ENCODE results near the gene VEPH1. TPM values are rescaled to one million over a fixed set of nuclear protein-coding genes. Genes with fewer than 3 reads are reported as not detected.

Gene VEPH1
- total RNA-seq, 1 experiment from 2014 or later: 0.51 TPM

DNA sequence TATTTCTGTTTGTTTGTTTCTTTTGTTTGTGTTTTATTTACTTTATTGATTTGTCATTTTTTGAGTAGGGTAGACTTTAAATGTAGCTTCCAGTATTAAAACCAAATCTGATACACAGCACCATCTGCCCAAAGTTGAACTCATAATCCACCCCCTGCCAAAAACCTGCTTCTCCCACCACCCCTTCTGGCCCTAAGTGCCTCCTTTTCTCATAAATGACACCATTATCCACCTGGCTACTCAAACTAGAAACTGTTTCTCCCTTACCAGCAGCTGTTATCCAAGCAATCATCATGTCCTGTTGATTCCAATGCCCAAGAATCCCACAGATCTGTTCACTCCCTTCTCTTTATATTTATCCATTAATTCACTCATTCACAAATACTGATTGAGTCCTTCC, 88.4 kb downstream of the VEPH1 start:
- DNase-seq (ENCODE audit: low read depth, low spot score) (no peak), ATAC-seq (no peak)
- POLR2A ChIA-PET: interaction anchor here (0.6 kb wide), 1 partner anchor 20 kb away, joined by 3 read pairs; no protein-coding TSS in a partner anchor
- no peaks in the 10 kb centered on the region for H3K9me3 ChIP-seq (ENCODE audit: control insufficient read depth, insufficient read depth, low read depth, low read length)
- H3K36me3 ChIP-seq (ENCODE audit: control insufficient read depth, insufficient read depth, low read length): no peaks in the 10 kb centered on the region
- TF ChIP-seq SIN3A (IDR thresholded peaks at IDR 0.05; ENCODE audit: borderline replicate concordance, insufficient read depth, low read depth, low read length): no peak
- TF ChIP-seq, protein P1, sequence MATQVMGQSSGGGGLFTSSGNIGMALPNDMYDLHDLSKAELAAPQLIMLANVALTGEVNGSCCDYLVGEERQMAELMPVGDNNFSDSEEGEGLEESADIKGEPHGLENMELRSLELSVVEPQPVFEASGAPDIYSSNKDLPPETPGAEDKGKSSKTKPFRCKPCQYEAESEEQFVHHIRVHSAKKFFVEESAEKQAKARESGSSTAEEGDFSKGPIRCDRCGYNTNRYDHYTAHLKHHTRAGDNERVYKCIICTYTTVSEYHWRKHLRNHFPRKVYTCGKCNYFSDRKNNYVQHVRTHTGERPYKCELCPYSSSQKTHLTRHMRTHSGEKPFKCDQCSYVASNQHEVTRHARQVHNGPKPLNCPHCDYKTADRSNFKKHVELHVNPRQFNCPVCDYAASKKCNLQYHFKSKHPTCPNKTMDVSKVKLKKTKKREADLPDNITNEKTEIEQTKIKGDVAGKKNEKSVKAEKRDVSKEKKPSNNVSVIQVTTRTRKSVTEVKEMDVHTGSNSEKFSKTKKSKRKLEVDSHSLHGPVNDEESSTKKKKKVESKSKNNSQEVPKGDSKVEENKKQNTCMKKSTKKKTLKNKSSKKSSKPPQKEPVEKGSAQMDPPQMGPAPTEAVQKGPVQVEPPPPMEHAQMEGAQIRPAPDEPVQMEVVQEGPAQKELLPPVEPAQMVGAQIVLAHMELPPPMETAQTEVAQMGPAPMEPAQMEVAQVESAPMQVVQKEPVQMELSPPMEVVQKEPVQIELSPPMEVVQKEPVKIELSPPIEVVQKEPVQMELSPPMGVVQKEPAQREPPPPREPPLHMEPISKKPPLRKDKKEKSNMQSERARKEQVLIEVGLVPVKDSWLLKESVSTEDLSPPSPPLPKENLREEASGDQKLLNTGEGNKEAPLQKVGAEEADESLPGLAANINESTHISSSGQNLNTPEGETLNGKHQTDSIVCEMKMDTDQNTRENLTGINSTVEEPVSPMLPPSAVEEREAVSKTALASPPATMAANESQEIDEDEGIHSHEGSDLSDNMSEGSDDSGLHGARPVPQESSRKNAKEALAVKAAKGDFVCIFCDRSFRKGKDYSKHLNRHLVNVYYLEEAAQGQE (IDR thresholded peaks at IDR 0.05; ENCODE audit: insufficient read depth in 1 of 2, low read depth in 2 of 2, low read length in 1 of 2): no peak
- TF ChIP-seq POLR2AphosphoS5 (IDR thresholded peaks at IDR 0.05; ENCODE audit: low read depth, low read length): no peak
- no peak for TF ChIP-seq TCF7L2 (IDR thresholded peaks at IDR 0.05; ENCODE audit: low read depth, low read length)
- TF ChIP-seq, protein P2, sequence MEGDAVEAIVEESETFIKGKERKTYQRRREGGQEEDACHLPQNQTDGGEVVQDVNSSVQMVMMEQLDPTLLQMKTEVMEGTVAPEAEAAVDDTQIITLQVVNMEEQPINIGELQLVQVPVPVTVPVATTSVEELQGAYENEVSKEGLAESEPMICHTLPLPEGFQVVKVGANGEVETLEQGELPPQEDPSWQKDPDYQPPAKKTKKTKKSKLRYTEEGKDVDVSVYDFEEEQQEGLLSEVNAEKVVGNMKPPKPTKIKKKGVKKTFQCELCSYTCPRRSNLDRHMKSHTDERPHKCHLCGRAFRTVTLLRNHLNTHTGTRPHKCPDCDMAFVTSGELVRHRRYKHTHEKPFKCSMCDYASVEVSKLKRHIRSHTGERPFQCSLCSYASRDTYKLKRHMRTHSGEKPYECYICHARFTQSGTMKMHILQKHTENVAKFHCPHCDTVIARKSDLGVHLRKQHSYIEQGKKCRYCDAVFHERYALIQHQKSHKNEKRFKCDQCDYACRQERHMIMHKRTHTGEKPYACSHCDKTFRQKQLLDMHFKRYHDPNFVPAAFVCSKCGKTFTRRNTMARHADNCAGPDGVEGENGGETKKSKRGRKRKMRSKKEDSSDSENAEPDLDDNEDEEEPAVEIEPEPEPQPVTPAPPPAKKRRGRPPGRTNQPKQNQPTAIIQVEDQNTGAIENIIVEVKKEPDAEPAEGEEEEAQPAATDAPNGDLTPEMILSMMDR (IDR thresholded peaks at IDR 0.05): no peak
- CTCF ChIA-PET: no interaction called here
- H3K27ac ChIP-seq (ENCODE audit: low read length): no peak overlapping the region
- H3K4me1 ChIP-seq (ENCODE audit: control insufficient read depth, insufficient read depth, low read length): no peaks in the 10 kb centered on the region
- no TSS peak for BruUV-seq (replicated peaks)
- intact Hi-C loops (cut with micrococcal nuclease; ENCODE audit: unreplicated experiment) (no loop called here), in situ Hi-C loops (cut with HindIII; ENCODE audit: low pct_unique_long_range_greater_than_20kb, low sequenced_read_pairs) (no loop called here)
- no peaks in the 10 kb centered on the region for H3K27me3 ChIP-seq (ENCODE audit: control insufficient read depth, insufficient read depth, low read length)
- H3K4me3 ChIP-seq (ENCODE audit: low read depth in 2 of 2, low read length in 2 of 2): no peak overlapping the region

DNA sequence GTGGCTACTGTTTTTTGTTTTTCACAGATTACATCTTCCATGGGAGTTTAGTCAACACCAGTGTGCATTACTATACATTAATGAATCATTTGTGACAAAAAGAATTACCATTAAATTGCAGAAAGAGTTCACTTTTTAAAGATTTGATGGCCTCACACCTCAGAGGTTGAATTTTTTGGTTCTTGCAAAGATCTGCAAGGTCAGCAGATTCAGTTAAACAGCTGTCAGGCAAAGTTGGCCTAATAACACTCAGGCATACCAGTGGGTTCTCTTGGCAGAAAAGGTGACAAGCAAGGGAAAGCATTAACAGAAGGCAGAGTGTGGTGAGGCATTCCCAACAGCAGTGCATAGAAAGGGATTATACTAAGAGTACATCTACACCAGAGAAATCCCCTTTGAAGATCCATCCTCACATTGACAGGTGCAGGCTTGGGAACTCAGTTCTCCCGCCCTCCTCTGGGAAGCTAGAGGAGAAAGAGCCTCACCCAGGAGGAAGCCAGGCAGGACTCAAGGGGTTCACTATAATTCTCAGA, 90.8 kb downstream of the VEPH1 start:
- ChIA-PET CTCF (no interaction called here), POLR2A (no interaction called here)
- no peaks in the 10 kb centered on the region for H3K27me3 ChIP-seq (ENCODE audit: control insufficient read depth, insufficient read depth, low read length)
- DNase-seq (ENCODE audit: low read depth, low spot score) (no peak), ATAC-seq (no peak)
- no peak for TF ChIP-seq TCF7L2 (IDR thresholded peaks at IDR 0.05; ENCODE audit: low read depth, low read length)
- H3K36me3 ChIP-seq (ENCODE audit: control insufficient read depth, insufficient read depth, low read length): no peaks in the 10 kb centered on the region
- no peaks in the 10 kb centered on the region for H3K4me1 ChIP-seq (ENCODE audit: control insufficient read depth, insufficient read depth, low read length)
- no peak overlapping the region for H3K27ac ChIP-seq (ENCODE audit: low read length)
- no TSS peak for BruUV-seq (replicated peaks)
- in situ Hi-C loops (cut with HindIII; ENCODE audit: low pct_unique_long_range_greater_than_20kb, low sequenced_read_pairs) (no loop called here), intact Hi-C loops (cut with micrococcal nuclease; ENCODE audit: unreplicated experiment) (no loop called here)
- no peak overlapping the region for H3K4me3 ChIP-seq (ENCODE audit: low read depth in 2 of 2, low read length in 2 of 2)
- no peaks in the 10 kb centered on the region for H3K9me3 ChIP-seq (ENCODE audit: control insufficient read depth, insufficient read depth, low read depth, low read length)

DNA sequence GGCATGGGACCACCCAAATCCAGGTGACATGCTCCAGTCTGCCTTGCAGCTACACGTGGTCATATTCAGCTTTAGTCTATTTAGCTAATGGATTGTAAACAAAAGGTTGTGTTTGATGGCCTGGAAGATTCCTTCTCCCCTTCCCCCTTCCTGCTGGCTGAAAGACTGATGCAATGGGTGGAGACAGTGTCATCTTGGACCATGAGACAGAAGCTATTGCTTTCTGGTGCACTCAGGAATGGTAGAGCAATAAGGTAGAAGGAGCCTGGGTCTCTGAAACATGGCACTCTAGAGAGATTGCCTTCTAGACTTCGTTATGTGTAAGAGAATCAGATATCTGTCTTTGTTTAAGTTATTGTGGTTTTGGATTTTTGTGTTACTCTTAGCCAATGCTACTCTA, 92.3 kb downstream of the VEPH1 start:
- Histone ChIP-seq H3K36me3 (ENCODE audit: control insufficient read depth, insufficient read depth, low read length) (no peaks in the 10 kb centered on the region), H3K4me1 (ENCODE audit: control insufficient read depth, insufficient read depth, low read length) (no peaks in the 10 kb centered on the region), H3K9me3 (ENCODE audit: control insufficient read depth, insufficient read depth, low read depth, low read length) (no peaks in the 10 kb centered on the region), H3K4me3 (ENCODE audit: low read depth in 2 of 2, low read length in 2 of 2) (no peak overlapping the region), H3K27me3 (ENCODE audit: control insufficient read depth, insufficient read depth, low read length) (no peaks in the 10 kb centered on the region), H3K27ac (ENCODE audit: low read length) (no peak overlapping the region)
- no peak for DNase-seq (ENCODE audit: low read depth, low spot score)
- intact Hi-C loops (cut with micrococcal nuclease; ENCODE audit: unreplicated experiment): no loop called here
- POLR2A ChIA-PET: no interaction called here
- TF ChIP-seq POLR2AphosphoS5 (IDR thresholded peaks at IDR 0.05; ENCODE audit: low read depth, low read length) (no peak), SIN3A (IDR thresholded peaks at IDR 0.05; ENCODE audit: borderline replicate concordance, insufficient read depth, low read depth, low read length) (no peak), TCF7L2 (IDR thresholded peaks at IDR 0.05; ENCODE audit: low read depth, low read length) (no peak)
- TF ChIP-seq, protein P2 (IDR thresholded peaks at IDR 0.05): no peak
- TF ChIP-seq, protein P1 (IDR thresholded peaks at IDR 0.05; ENCODE audit: insufficient read depth in 1 of 2, low read depth in 2 of 2, low read length in 1 of 2): no peak
- no peak for ATAC-seq
- BruUV-seq (replicated peaks): no TSS peak
- CTCF ChIA-PET: no interaction called here
- in situ Hi-C loops (cut with HindIII; ENCODE audit: low pct_unique_long_range_greater_than_20kb, low sequenced_read_pairs): no loop called here
